Measurements from ENCODE around the gene MOCS1.

DNA sequence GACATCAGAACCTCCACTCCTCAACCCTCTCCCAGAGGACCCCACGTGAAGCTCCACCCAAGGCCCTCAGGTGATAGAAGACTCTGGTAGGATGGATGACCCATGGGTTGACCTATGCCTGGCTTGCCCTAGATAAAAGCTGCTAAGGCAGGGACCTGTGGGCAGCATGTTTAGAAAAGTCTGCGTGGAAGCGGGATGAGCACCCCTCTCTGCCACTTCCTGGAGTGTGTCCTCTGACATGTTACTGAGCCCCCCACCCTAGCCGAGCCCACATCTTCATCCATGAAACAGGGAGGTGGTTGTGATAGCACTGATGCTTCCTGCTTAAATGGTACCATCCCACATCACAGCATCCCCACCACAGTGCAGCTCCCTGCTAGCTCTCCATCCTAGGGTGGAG lies 21.8 kb downstream of the MOCS1 start:
- TF ChIP-seq, protein P1, sequence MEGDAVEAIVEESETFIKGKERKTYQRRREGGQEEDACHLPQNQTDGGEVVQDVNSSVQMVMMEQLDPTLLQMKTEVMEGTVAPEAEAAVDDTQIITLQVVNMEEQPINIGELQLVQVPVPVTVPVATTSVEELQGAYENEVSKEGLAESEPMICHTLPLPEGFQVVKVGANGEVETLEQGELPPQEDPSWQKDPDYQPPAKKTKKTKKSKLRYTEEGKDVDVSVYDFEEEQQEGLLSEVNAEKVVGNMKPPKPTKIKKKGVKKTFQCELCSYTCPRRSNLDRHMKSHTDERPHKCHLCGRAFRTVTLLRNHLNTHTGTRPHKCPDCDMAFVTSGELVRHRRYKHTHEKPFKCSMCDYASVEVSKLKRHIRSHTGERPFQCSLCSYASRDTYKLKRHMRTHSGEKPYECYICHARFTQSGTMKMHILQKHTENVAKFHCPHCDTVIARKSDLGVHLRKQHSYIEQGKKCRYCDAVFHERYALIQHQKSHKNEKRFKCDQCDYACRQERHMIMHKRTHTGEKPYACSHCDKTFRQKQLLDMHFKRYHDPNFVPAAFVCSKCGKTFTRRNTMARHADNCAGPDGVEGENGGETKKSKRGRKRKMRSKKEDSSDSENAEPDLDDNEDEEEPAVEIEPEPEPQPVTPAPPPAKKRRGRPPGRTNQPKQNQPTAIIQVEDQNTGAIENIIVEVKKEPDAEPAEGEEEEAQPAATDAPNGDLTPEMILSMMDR (tag by site-specific recombination; IDR thresholded peaks at IDR 0.05) = no peak
- no peak for TF ChIP-seq ZSCAN30 (tag by site-specific recombination; IDR thresholded peaks at IDR 0.05)
- no peak for TF ChIP-seq ZNF140 (tag by site-specific recombination; IDR thresholded peaks at IDR 0.05)
- no peak for TF ChIP-seq ZFP3 (tag by site-specific recombination; IDR thresholded peaks at IDR 0.05; ENCODE audit: low read depth)
